ENCODE results near the gene RIC1.
"Not testable (repeated sequence)": the region's sequence is repeated elsewhere in the genome, so short reads cannot be mapped to it uniquely, and the experiment has no call there.

RIC1 gene

GRCh38 chr9:5671711-5672353 lies 42.9 kb downstream of the RIC1 start:
- Histone ChIP-seq H3K4me1 (ENCODE audit: control insufficient read depth, insufficient read depth, low read length) (peaks cover 13% of the 10 kb centered on the region), H3K27ac (ENCODE audit: low read depth, low read length) (no peak overlapping the region), H3K4me3 (ENCODE audit: low read depth, low read length) (no peak overlapping the region), H3K27me3 (ENCODE audit: control insufficient read depth, insufficient read depth, low read length) (no peaks in the 10 kb centered on the region), H3K9ac (ENCODE audit: low read depth, low read length) (no peak overlapping the region), H3K9me3 (ENCODE audit: control insufficient read depth, insufficient read depth, low read length) (no peaks in the 10 kb centered on the region), H3K36me3 (ENCODE audit: control insufficient read depth, insufficient read depth, low read length) (no peaks in the 10 kb centered on the region)

- H3K9me3 ChIP-seq (ENCODE audit: control insufficient read depth, insufficient read depth, low read length); H3K27me3 ChIP-seq (ENCODE audit: control insufficient read depth, insufficient read depth, low read length); H3K9ac ChIP-seq (ENCODE audit: low read depth, low read length); H3K27ac ChIP-seq (ENCODE audit: low read depth, low read length); H3K36me3 ChIP-seq (ENCODE audit: control insufficient read depth, insufficient read depth, low read length); H3K4me3 ChIP-seq (ENCODE audit: low read depth, low read length): not testable (repeated sequence)
- H3K4me1 ChIP-seq (ENCODE audit: control insufficient read depth, insufficient read depth, low read length): peaks cover 13% of the 10 kb centered on the region
These were observed 46.1 kb downstream of the RIC1 start for GRCh38 chr9:5675046-5675445.

DNA sequence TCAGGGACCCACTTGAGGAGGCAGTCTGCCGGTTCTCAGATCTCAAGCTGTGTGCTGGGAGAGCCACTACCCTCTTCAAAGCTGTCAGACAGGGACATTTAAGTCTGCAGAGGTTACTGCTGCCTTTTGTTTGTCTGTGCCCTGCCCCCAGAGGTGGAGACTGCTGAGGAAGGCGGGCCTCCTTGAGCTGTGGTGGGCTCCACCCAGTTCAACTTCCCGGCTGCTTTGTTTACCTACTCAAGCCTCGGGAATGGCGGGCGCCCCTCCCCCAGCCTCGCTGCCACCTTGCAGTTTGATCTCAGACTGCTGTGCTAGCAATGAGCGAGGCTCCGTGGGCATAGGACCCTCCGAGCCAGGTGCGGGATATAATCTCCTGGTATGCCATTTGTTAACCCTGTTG lies 54.7 kb downstream of the RIC1 start:
- H3K4me1 ChIP-seq (ENCODE audit: control insufficient read depth, insufficient read depth, low read length); H3K36me3 ChIP-seq (ENCODE audit: control insufficient read depth, insufficient read depth, low read length); H3K27me3 ChIP-seq (ENCODE audit: control insufficient read depth, insufficient read depth, low read length); H3K4me3 ChIP-seq (ENCODE audit: low read depth, low read length); H3K27ac ChIP-seq (ENCODE audit: low read depth, low read length); H3K9me3 ChIP-seq (ENCODE audit: control insufficient read depth, insufficient read depth, low read length); H3K9ac ChIP-seq (ENCODE audit: low read depth, low read length): not testable (repeated sequence)

DNA sequence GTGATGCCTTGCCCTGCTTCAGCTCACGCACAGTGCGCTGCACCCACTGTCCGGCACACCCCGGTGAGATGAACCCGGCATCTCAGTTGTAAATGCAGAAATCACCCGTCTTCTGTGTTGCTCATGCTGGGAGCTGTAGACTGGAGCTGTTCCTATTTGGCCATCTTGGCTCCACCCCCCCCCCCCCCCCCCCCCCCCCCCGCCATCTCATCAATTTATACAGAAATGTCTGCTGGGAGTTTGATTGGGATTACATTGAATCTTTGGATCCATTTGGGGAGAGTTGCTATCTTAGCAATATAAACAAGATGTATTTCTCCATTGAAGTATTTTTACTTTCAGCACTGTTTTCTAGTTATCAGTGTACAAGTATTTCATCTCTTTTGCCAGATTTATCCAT lies 55.2 kb downstream of the RIC1 start:
- no peak overlapping the region for H3K4me3 ChIP-seq (ENCODE audit: low read depth, low read length)
- H3K27me3 ChIP-seq (ENCODE audit: control insufficient read depth, insufficient read depth, low read length): no peaks in the 10 kb centered on the region
- H3K4me1 ChIP-seq (ENCODE audit: control insufficient read depth, insufficient read depth, low read length): peaks cover 7% of the 10 kb centered on the region; the same call in 1 of the 2 replicates
- no peaks in the 10 kb centered on the region for H3K36me3 ChIP-seq (ENCODE audit: control insufficient read depth, insufficient read depth, low read length)
- no peak overlapping the region for H3K27ac ChIP-seq (ENCODE audit: low read depth, low read length)
- H3K9ac ChIP-seq (ENCODE audit: low read depth, low read length): no peak overlapping the region
- no peaks in the 10 kb centered on the region; the same call in 1 of the 2 replicates for H3K9me3 ChIP-seq (ENCODE audit: control insufficient read depth, insufficient read depth, low read length)

GRCh38 chr9:5688109-5688508 lies 59.2 kb downstream of the RIC1 start:
- no peak overlapping the region for H3K9ac ChIP-seq (ENCODE audit: low read depth, low read length)

DNA sequence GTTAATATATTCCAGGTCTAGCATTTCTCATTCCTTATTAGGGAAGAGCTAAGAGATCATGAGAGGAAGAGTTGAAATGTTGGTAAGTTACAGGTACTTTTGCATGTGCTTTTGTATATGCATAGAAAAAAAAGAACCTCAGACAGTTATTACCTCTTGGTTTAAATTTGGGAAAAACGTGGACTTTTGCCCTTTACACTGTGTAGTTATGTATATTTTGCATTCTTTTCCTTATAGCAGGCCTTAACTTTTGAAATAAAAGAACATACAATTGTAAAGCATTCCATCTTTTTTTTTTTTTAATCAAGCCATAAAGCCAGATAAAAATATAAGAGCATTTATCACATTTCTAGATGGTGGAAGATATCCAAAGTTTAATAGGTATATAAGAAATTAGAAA lies 61.4 kb downstream of the RIC1 start:
- no peak overlapping the region for H3K27ac ChIP-seq (ENCODE audit: low read depth, low read length)
- no peaks in the 10 kb centered on the region for H3K36me3 ChIP-seq (ENCODE audit: control insufficient read depth, insufficient read depth, low read length)

More at GRCh38 chr9:5688109-5688508, 59.2 kb downstream of the RIC1 start:
- H3K4me3 ChIP-seq (ENCODE audit: low read depth, low read length): no peak overlapping the region
- H3K27me3 ChIP-seq (ENCODE audit: control insufficient read depth, insufficient read depth, low read length): no peaks in the 10 kb centered on the region
- no peak overlapping the region for H3K27ac ChIP-seq (ENCODE audit: low read depth, low read length)
- peaks cover 7% of the 10 kb centered on the region; the same call in 1 of the 2 replicates for H3K4me1 ChIP-seq (ENCODE audit: control insufficient read depth, insufficient read depth, low read length)
- H3K9me3 ChIP-seq (ENCODE audit: control insufficient read depth, insufficient read depth, low read length): no peaks in the 10 kb centered on the region; the same call in 1 of the 2 replicates
- no peaks in the 10 kb centered on the region for H3K36me3 ChIP-seq (ENCODE audit: control insufficient read depth, insufficient read depth, low read length)

GRCh38 chr9:5695860-5696259 lies 67.0 kb downstream of the RIC1 start:
- Histone ChIP-seq H3K27me3 (ENCODE audit: control insufficient read depth, insufficient read depth, low read length) (no peaks in the 10 kb centered on the region), H3K36me3 (ENCODE audit: control insufficient read depth, insufficient read depth, low read length) (no peaks in the 10 kb centered on the region), H3K4me1 (ENCODE audit: control insufficient read depth, insufficient read depth, low read length) (no peaks in the 10 kb centered on the region)

More for the DNA sequence above, 61.4 kb downstream of the RIC1 start:
- H3K4me1 ChIP-seq (ENCODE audit: control insufficient read depth, insufficient read depth, low read length): peaks cover 7% of the 10 kb centered on the region; the same call in 1 of the 2 replicates
- H3K9ac ChIP-seq (ENCODE audit: low read depth, low read length): no peak overlapping the region
- H3K4me3 ChIP-seq (ENCODE audit: low read depth, low read length): no peak overlapping the region
- no peaks in the 10 kb centered on the region for H3K27me3 ChIP-seq (ENCODE audit: control insufficient read depth, insufficient read depth, low read length)
- no peaks in the 10 kb centered on the region for H3K9me3 ChIP-seq (ENCODE audit: control insufficient read depth, insufficient read depth, low read length)

DNA sequence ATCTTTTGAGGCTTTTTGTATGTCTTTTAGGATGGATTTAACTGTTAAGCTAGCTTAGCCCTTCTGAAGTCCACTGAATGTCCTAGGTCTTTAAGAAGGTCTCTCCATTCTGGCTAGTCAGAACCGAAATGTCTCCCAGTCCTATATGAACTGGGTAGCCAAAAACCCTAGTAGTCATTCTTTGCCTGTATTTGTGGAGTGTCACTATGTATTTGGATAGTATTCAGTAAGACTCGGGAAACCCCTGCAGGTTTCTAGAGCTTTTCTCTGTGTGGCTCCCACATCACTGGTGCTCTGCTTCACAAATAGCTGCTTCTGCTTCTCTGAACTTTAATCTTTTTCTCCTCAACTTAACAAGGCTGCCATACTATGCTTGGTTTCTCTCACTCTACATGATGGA lies 68.0 kb downstream of the RIC1 start:
- no peak overlapping the region for H3K4me3 ChIP-seq (ENCODE audit: low read depth, low read length)
- no peaks in the 10 kb centered on the region for H3K4me1 ChIP-seq (ENCODE audit: control insufficient read depth, insufficient read depth, low read length)

More at GRCh38 chr9:5695860-5696259, 67.0 kb downstream of the RIC1 start:
- H3K27ac ChIP-seq (ENCODE audit: low read depth, low read length): no peak overlapping the region
- no peak overlapping the region for H3K9ac ChIP-seq (ENCODE audit: low read depth, low read length)
- no peak overlapping the region for H3K4me3 ChIP-seq (ENCODE audit: low read depth, low read length)
- no peaks in the 10 kb centered on the region for H3K9me3 ChIP-seq (ENCODE audit: control insufficient read depth, insufficient read depth, low read length)

GRCh38 chr9:5698004-5698403 lies 69.1 kb downstream of the RIC1 start:
- Histone ChIP-seq H3K9me3 (ENCODE audit: control insufficient read depth, insufficient read depth, low read length) (no peaks in the 10 kb centered on the region), H3K36me3 (ENCODE audit: control insufficient read depth, insufficient read depth, low read length) (no peaks in the 10 kb centered on the region), H3K9ac (ENCODE audit: low read depth, low read length) (no peak overlapping the region), H3K27me3 (ENCODE audit: control insufficient read depth, insufficient read depth, low read length) (no peaks in the 10 kb centered on the region), H3K27ac (ENCODE audit: low read depth, low read length) (no peak overlapping the region), H3K4me3 (ENCODE audit: low read depth, low read length) (no peak overlapping the region), H3K4me1 (ENCODE audit: control insufficient read depth, insufficient read depth, low read length) (no peaks in the 10 kb centered on the region)

More for the DNA sequence above, 68.0 kb downstream of the RIC1 start:
- no peak overlapping the region for H3K27ac ChIP-seq (ENCODE audit: low read depth, low read length)
- H3K36me3 ChIP-seq (ENCODE audit: control insufficient read depth, insufficient read depth, low read length): no peaks in the 10 kb centered on the region
- no peaks in the 10 kb centered on the region for H3K9me3 ChIP-seq (ENCODE audit: control insufficient read depth, insufficient read depth, low read length)
- H3K27me3 ChIP-seq (ENCODE audit: control insufficient read depth, insufficient read depth, low read length): no peaks in the 10 kb centered on the region
- no peak overlapping the region for H3K9ac ChIP-seq (ENCODE audit: low read depth, low read length)

- Histone ChIP-seq H3K27ac (ENCODE audit: low read depth, low read length) (no peak overlapping the region), H3K9ac (ENCODE audit: low read depth, low read length) (no peak overlapping the region), H3K36me3 (ENCODE audit: control insufficient read depth, insufficient read depth, low read length) (no peaks in the 10 kb centered on the region), H3K9me3 (ENCODE audit: control insufficient read depth, insufficient read depth, low read length) (no peaks in the 10 kb centered on the region), H3K27me3 (ENCODE audit: control insufficient read depth, insufficient read depth, low read length) (no peaks in the 10 kb centered on the region), H3K4me1 (ENCODE audit: control insufficient read depth, insufficient read depth, low read length) (no peaks in the 10 kb centered on the region), H3K4me3 (ENCODE audit: low read depth, low read length) (no peak overlapping the region)
These were observed 70.1 kb downstream of the RIC1 start for GRCh38 chr9:5698810-5699556.

- no peaks in the 10 kb centered on the region for H3K9me3 ChIP-seq (ENCODE audit: control insufficient read depth, insufficient read depth, low read length)
- no peaks in the 10 kb centered on the region for H3K4me1 ChIP-seq (ENCODE audit: control insufficient read depth, insufficient read depth, low read length)
- H3K4me3 ChIP-seq (ENCODE audit: low read depth, low read length): no peak overlapping the region
- H3K36me3 ChIP-seq (ENCODE audit: control insufficient read depth, insufficient read depth, low read length): no peaks in the 10 kb centered on the region
- no peak overlapping the region for H3K9ac ChIP-seq (ENCODE audit: low read depth, low read length)
- no peak overlapping the region for H3K27ac ChIP-seq (ENCODE audit: low read depth, low read length)
- H3K27me3 ChIP-seq (ENCODE audit: control insufficient read depth, insufficient read depth, low read length): no peaks in the 10 kb centered on the region
These were observed 79.5 kb downstream of the RIC1 start for GRCh38 chr9:5708414-5708813.

Data from HUES48 (cell line).